ENCODE results near the gene C6orf136.
"Not testable (repeated sequence)": the region's sequence is repeated elsewhere in the genome, so short reads cannot be mapped to it uniquely, and the experiment has no call there.

The C6orf136 gene, protein sequence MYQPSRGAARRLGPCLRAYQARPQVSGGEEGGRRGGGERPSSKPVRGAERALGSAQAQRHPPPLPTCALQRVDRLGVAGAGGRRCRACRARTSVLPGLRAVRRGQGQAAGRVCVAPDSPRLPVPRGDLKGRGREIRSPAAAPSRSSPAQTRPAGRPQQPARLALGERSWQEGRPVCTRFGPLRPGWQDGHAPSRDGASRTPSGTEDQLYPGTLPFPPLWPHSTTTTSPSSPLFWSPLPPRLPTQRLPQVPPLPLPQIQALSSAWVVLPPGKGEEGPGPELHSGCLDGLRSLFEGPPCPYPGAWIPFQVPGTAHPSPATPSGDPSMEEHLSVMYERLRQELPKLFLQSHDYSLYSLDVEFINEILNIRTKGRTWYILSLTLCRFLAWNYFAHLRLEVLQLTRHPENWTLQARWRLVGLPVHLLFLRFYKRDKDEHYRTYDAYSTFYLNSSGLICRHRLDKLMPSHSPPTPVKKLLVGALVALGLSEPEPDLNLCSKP

DNA sequence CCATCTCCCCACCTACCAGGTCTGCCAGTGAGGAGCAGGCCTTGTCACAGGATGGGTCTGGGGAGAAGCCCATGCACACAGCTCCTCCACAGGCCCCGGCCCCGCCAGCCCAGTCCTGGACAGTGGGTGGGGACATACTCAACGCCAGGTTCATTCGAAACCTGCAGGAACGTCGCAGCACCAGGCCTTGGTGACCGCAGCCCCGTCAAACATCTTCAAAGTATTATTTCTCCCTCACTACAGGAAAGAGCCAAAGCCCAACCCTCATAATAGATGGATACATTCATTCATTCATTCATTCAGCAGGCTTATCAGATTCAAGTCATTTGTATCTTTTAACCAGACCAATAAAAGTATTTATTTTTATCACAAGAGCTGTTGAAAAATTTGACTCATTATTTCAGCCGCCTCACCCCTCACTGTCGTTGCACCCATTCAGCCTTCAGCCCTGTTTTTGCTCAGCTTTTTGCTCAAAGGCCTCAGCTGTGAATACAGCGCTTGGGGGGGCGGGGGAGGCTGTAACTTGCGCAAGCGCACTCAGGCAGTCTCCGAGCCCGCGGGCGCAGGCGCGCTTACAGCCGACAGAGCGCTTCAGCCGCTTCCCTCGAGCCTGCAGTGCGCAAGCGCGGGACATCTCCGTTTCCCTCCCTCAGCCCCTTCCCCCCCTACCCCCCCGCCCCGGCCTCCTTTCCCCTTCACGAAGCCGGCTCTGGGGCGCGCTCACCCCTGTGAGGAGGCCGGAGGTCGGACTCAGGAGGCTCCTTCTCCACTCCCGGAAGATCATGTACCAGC, at the start of gene C6orf136:
Gene C6orf136 (plus strand): TSS at position 684 of the 792 bp plus-strand sequence. CDS start 99 bp downstream, at position 783.
- peak within 1 kb of the TSS; percentile 95 for H3K4me3 ChIP-seq (ENCODE audit: low read depth, low read length)
- peak; percentile 81 for DNase-seq (ENCODE audit: low read depth)
- in situ Hi-C loops (cut with HindIII; ENCODE audit: low sequenced_read_pairs): no loop called here
- TF ChIP-seq, protein P1, sequence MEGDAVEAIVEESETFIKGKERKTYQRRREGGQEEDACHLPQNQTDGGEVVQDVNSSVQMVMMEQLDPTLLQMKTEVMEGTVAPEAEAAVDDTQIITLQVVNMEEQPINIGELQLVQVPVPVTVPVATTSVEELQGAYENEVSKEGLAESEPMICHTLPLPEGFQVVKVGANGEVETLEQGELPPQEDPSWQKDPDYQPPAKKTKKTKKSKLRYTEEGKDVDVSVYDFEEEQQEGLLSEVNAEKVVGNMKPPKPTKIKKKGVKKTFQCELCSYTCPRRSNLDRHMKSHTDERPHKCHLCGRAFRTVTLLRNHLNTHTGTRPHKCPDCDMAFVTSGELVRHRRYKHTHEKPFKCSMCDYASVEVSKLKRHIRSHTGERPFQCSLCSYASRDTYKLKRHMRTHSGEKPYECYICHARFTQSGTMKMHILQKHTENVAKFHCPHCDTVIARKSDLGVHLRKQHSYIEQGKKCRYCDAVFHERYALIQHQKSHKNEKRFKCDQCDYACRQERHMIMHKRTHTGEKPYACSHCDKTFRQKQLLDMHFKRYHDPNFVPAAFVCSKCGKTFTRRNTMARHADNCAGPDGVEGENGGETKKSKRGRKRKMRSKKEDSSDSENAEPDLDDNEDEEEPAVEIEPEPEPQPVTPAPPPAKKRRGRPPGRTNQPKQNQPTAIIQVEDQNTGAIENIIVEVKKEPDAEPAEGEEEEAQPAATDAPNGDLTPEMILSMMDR (IDR thresholded peaks at IDR 0.05; ENCODE audit: low read depth, low read length, missing control alignments): no peak

DNA sequence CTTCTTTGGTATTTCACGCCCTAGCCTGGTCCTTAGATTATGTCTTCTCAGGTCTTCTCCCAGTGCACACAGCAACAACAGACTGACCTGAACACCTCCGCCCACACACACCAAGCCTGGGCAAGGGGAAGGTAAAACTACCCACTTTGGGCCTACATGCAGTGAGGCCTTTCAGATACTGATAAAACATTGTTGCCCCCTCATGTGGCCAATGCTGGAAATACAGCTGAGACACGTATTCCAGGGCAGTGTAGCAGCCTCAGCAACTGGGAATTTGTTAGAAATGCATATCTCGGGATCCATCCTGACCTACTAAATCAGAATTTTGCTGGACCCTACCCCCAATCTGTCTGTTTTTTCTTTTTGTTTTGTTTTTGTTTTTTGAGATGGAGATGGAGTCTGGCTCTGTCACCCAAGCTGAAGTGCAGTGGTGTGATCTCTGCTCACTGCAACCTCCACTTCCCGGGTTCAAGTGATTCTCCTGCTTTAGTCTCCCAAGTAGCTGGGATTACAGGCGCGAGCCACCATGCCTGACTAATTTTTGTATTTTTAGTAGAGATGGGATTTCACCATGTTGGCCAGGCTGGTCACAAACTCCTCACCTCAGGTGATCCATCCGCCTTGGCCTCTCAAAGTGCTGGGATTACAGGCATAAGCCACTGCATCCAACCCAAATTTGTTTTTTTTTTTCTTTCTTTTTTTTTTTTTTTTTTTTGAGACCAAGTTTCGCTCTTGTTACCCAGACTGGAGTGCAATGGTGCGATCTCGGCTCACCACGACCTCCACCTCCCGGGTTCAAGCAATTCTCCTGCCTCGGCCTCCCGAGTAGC, 49.4 kb upstream of the C6orf136 start:
- H3K4me3 ChIP-seq (ENCODE audit: low read depth, low read length); in situ Hi-C loops (cut with HindIII; ENCODE audit: low sequenced_read_pairs): not testable (repeated sequence)
- TF ChIP-seq, protein P1 (IDR thresholded peaks at IDR 0.05; ENCODE audit: low read depth, low read length, missing control alignments): peak; percentile 80
- peak; percentile 58 for DNase-seq (ENCODE audit: low read depth)

DNA sequence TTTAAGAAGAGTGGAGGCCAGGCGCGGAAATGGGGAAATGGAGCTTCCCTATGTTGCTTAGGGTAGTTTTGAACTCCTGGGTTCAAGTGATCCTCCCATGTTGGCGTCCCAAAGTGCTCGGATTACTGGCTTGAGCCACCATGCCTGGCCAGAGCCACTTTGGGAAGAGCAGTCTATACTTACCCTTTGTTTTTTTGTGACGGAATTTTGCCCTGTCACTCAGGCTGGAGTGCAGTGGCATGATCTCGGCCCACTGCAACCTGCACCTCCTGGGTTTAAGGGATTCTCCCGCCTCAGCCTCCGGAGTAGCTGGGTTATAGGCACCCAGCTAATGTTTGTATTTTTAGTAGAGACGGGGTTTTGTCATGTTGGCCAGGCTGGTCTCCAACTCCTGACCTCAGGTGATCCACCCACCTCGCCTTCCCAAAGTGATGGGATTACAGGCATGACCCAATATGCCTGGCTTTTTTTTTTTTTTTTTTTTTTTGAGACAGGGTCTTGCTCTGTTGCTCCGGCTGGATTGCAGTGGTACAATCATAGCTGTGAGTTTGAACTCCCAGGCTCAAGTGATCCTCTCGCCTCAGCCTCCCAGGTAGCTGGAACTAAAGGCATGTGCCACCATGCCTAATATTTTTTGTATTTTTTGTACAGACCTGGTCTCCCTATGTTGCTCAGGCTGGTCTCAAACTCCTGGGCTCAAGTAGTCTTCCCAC, 47.9 kb upstream of the C6orf136 start:
- in situ Hi-C loops (cut with HindIII; ENCODE audit: low sequenced_read_pairs): no loop called here
- no peak overlapping the region for H3K4me3 ChIP-seq (ENCODE audit: low read depth, low read length)
- TF ChIP-seq, protein P1 (IDR thresholded peaks at IDR 0.05; ENCODE audit: low read depth, low read length, missing control alignments): no peak
- no peak for DNase-seq (ENCODE audit: low read depth)

- TF ChIP-seq, protein P1 (IDR thresholded peaks at IDR 0.05; ENCODE audit: low read depth, low read length, missing control alignments): no peak
- DNase-seq (ENCODE audit: low read depth): no peak
- no peak overlapping the region for H3K4me3 ChIP-seq (ENCODE audit: low read depth, low read length)
- in situ Hi-C loops (cut with HindIII; ENCODE audit: low sequenced_read_pairs): no loop called here
These were observed 47.2 kb upstream of the C6orf136 start for GRCh38 chr6:30599625-30600324.

- in situ Hi-C loops (cut with HindIII; ENCODE audit: low sequenced_read_pairs): no loop called here
- no peak overlapping the region for H3K4me3 ChIP-seq (ENCODE audit: low read depth, low read length)
- no peak for DNase-seq (ENCODE audit: low read depth)
- TF ChIP-seq, protein P1 (IDR thresholded peaks at IDR 0.05; ENCODE audit: low read depth, low read length, missing control alignments): no peak
These were observed 46.4 kb upstream of the C6orf136 start for GRCh38 chr6:30600451-30600961.

Data from astrocyte of the cerebellum (primary cell).